Endothelial cell (in vitro differentiated cells): ENCODE results near the gene TRIM28. TPM values are rescaled to one million over a fixed set of nuclear protein-coding genes. Genes with fewer than 3 reads are reported as not detected.
"Not testable (repeated sequence)": the region's sequence is repeated elsewhere in the genome, so short reads cannot be mapped to it uniquely, and the experiment has no call there.

Source experiments
- DNase-seq: peaks from one replicate; pipeline ENCODE4 v3.0.0; 2021; ENCODE audit warnings: low spot score
- H3K27ac Mint-ChIP-seq: one replicate; pipeline ENCODE4 v1.8.0; 2021; ENCODE audit warnings: mixed read lengths, inconsistent platforms; ENCODE audit not compliant: unreplicated experiment
- H3K27me3 Mint-ChIP-seq: one replicate; pipeline ENCODE4 v1.8.0; 2021; ENCODE audit warnings: mild to moderate bottlenecking, moderate library complexity, mixed read lengths, inconsistent platforms; ENCODE audit not compliant: unreplicated experiment
- H3K36me3 Mint-ChIP-seq: one replicate; pipeline ENCODE4 v1.8.0; 2021; ENCODE audit warnings: mild to moderate bottlenecking, low read depth, mixed read lengths, inconsistent platforms; ENCODE audit not compliant: unreplicated experiment
- H3K4me1 Mint-ChIP-seq: one replicate; pipeline ENCODE4 v1.8.0; 2021; ENCODE audit warnings: mild to moderate bottlenecking, mixed read lengths, inconsistent platforms; ENCODE audit not compliant: unreplicated experiment
- H3K4me3 Mint-ChIP-seq: one replicate; pipeline ENCODE4 v1.8.0; 2021; ENCODE audit warnings: mild to moderate bottlenecking, mixed read lengths, inconsistent platforms; ENCODE audit not compliant: unreplicated experiment
- H3K9me3 Mint-ChIP-seq: one replicate; pipeline ENCODE4 v1.8.0; 2021; ENCODE audit warnings: mixed read lengths, inconsistent platforms; ENCODE audit not compliant: unreplicated experiment
- total RNA-seq: library from RNA; stranded (reverse); fragmentation: NEBNext Ultra II Directional; extraction: Animal tissue kit (Norgen Biotek cat#: 25700); gene quantifications from one replicate; pipeline ENCODE4 v1.2.1, GENCODE V29; 2021; ENCODE audit not compliant: unreplicated experiment
- TF ChIP-seq, protein P1 (sequence below): fragments of 200-600 bp; sonication (generic); IDR thresholded peaks from one replicate; pipeline ENCODE4 v1.5.0; 2021; ENCODE audit warnings: antibody characterized with exemption; ENCODE audit not compliant: unreplicated experiment

The TRIM28 gene
- total RNA-seq, 1 donor from 2014 or later = 457 TPM

DNA sequence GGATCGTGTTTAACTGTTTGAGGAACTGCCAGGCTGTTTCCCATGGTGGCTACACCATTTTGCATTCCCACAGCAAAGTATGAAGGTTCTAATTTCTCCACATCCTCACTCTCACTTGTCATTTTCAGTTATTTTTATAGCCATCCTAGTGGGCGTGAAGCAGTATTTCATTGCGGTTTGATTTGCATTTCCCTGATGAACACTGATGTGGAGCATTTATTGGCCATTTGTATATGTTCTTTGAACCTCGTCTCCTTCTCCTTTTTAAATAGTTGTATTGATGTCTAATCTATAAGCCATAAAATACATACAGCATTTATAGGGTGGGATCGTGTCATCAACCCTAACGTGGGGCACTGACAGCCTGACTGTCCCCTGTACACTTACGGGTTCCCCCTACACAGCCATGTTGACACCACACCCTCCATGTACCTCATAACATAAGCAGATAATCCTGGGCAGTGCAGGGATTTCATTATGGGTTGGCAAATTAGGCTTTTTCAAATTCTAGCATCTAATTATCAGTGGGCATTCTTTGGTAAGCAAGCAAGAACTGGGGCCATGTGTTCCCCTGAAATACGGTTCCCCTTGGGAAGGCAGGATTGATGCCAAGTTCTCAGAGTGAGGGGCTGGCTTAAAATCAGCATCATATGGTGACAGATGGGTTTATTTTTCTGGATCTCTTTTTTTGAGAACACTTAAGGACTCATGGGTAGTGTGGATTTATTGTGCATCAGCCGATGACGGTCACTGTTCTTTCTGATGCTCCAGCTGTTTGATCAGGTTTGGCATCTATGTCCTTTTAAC lies 12.6 kb upstream of the TRIM28 start:
- Mint-ChIP-seq H3K36me3 (no peaks in the 10 kb centered on the region), H3K27me3 (peaks cover 9% of the 10 kb centered on the region), H3K4me1 (no peaks in the 10 kb centered on the region), H3K4me3 (no peak overlapping the region), H3K9me3 (no peaks in the 10 kb centered on the region), H3K27ac (no peak overlapping the region)
- no peak for DNase-seq
- TF ChIP-seq, protein P1, sequence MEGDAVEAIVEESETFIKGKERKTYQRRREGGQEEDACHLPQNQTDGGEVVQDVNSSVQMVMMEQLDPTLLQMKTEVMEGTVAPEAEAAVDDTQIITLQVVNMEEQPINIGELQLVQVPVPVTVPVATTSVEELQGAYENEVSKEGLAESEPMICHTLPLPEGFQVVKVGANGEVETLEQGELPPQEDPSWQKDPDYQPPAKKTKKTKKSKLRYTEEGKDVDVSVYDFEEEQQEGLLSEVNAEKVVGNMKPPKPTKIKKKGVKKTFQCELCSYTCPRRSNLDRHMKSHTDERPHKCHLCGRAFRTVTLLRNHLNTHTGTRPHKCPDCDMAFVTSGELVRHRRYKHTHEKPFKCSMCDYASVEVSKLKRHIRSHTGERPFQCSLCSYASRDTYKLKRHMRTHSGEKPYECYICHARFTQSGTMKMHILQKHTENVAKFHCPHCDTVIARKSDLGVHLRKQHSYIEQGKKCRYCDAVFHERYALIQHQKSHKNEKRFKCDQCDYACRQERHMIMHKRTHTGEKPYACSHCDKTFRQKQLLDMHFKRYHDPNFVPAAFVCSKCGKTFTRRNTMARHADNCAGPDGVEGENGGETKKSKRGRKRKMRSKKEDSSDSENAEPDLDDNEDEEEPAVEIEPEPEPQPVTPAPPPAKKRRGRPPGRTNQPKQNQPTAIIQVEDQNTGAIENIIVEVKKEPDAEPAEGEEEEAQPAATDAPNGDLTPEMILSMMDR = no peak

DNA sequence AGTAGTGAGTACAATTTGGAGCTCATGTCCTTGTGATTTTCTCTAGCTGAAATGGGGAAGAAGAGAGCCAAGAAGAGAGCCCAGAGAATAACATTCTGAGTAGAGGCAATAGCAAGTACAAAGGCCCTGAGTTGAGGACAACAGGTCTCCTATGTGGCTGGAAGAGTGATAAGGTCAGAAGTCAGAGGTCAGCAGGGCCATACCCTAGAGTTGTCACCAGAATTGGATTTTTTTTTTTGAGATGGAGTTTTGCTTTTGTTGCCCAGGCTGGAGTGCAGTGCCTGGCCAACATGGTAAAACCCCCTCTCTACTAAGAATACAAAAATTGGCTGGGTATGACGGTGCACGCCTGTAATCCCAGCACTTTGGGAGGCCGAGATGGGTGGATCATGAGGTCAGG lies 8.0 kb upstream of the TRIM28 start:
- Mint-ChIP-seq H3K36me3 (no peaks in the 10 kb centered on the region), H3K27me3 (peaks cover 6% of the 10 kb centered on the region), H3K4me3 (no peak overlapping the region), H3K4me1 (peaks cover 2% of the 10 kb centered on the region), H3K27ac (no peak overlapping the region), H3K9me3 (no peaks in the 10 kb centered on the region)
- no peak for DNase-seq
- TF ChIP-seq, protein P1 = no peak

DNA sequence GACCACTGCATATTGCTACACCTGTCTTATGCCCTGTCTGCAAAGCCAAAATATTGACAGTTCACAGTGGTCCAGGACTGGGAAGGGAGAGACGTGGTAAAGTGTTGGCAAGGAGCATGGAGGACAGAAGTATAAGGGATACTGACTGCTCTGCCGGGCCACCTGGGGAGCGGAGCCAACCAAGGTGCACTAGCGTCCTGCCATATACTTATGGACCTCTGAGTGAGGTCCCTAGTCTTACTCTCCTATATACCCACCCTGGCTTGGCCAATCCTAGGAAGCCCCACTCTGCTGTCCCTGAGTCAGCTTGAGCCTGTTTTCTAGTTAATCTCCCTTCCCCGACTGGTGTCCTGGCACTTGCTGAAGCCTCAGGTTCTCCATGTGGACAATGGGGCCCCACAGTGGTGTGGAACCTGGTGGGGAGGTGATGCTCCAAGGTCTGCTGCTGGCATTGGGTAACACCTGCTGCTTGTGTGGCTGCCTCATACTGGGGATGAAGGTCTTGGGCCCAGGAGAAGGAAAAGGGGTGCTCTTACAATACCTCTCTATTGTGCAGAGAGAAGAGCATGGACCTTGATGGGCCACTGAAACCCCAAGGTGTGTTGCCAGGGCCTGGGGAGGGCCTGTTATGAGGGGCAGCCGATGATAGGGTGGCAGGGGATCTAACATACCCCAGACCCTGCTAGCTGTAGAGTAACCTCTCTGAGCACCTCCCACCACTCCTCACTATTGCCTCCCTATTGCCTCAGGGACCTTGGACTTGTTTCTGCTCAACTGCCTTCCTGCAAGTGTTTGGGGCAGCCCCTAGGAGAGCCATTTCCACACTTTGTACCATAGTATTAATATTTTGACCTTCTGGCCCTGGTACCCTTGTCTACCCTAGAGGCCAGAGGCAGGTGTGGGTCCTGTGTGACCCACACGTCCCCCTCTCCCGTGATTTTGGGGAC lies 6.7 kb upstream of the TRIM28 start:
- Mint-ChIP-seq H3K27ac (peak overlapping the region; percentile 57), H3K36me3 (no peaks in the 10 kb centered on the region), H3K4me3 (no peak overlapping the region), H3K4me1 (peaks cover 2% of the 10 kb centered on the region), H3K9me3 (no peaks in the 10 kb centered on the region), H3K27me3 (peaks cover 6% of the 10 kb centered on the region)
- TF ChIP-seq, protein P1 = no peak
- DNase-seq = no peak

DNA sequence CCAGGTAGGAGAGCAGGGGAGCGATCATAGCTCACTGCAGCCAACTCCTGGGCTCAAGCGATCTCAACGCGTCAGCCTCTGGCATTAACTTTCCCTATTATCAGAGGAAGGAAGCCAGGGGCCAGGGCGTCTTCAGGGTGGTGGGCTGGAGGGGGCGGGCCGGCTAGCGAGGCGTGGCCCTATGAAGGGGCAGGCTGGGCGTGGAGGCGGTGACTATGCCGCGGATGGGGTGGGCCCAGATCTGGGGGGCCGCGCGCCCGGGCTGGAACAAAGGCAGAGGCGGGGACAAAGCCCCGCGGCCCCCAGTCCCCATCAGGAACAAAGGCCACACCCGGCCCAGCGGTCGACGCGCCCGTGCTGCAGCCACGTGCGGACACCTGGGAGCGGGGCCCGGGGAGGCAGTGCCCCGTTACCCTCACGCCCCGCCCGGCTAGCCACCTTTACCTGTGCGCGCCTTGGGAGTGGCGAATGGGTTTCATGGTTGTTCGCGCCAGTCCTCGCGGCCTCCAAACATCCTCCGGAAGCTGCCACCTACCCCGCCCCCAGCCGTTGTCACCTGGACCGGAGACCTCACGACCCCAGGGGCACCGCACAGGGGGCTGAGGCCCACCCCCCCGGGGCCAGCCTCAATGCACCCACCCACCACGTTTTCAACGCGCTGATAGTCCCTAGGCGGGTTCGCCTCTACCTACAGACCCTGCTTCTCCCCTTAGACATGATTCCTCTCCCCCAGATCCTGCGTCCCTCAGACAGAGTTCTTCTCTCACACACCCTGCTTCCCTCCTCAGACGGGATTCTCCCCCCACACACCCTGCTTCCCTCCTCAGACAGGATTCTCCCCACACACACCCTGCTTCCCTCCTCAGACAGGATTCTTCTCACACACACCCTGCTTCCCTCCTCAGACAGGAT lies 5.4 kb upstream of the TRIM28 start:
- TF ChIP-seq, protein P1 = no peak
- Mint-ChIP-seq H3K4me3 (peak overlapping the region; percentile 65), H3K27ac (peak overlapping the region; percentile 93), H3K9me3 (no peaks in the 10 kb centered on the region), H3K36me3 (no peaks in the 10 kb centered on the region), H3K27me3 (peaks cover 8% of the 10 kb centered on the region), H3K4me1 (peaks cover 2% of the 10 kb centered on the region)
- DNase-seq = peak; percentile 78

DNA sequence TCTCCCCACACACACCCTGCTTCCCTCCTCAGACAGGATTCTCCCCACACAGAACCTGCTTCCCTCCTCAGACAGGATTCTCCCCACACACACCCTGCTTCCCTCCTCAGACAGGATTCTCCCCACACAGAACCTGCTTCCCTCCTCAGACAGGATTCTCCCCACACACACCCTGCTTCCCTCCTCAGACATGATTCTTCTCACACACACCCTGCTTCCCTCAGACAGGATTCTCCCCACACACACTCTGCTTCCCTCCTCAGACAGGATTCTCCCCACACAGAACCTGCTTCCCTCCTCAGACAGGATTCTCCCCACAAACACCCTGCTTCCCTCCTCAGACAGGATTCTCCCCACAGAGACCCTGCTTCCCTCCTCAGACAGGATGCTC lies 4.7 kb upstream of the TRIM28 start:
- not testable (repeated sequence) for H3K4me1 Mint-ChIP-seq, H3K36me3 Mint-ChIP-seq, H3K9me3 Mint-ChIP-seq, DNase-seq
- Mint-ChIP-seq H3K27ac (peak overlapping the region; percentile 30), H3K27me3 (peaks cover 10% of the 10 kb centered on the region), H3K4me3 (peak overlapping the region; percentile 25)

DNA sequence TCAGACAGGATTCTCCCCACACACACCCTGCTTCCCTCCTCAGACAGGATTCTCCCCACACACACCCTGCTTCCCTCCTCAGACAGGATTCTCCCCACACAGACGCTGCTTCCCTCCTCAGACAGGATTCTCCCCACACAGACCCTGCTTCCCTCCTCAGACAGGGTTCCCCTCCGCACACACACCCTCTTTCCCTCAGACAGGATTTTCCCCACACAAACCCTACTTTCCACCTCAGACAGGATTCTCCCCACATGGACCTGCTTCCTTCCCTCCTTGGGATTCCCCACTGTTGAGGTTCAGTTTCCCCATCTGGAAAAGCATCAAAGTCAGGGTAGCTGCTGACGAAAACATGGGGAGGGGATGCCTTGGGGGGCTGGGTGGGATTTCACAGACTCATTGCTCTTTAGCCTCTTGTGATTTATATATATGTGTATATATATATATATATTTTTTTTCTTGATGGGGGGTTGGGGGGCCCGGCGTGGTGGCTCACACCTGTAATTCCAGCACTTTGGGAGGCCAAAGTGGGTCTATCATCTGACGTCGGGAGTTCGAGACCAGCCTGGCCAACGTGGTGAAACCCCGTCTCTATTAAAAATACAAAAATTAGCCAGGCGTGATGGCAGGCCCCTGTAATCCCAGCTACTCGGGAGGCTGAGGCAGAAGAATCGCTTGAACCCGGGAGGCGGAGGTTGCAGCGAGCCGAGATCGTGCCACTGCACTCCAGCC lies 1.1 kb upstream of the TRIM28 start:
- not testable (repeated sequence) for DNase-seq, H3K9me3 Mint-ChIP-seq
- Mint-ChIP-seq H3K27ac (peak overlapping the region; percentile 70), H3K4me3 (peak overlapping the region; percentile 42), H3K36me3 (peaks cover 18% of the 10 kb centered on the region), H3K27me3 (peaks cover 28% of the 10 kb centered on the region), H3K4me1 (peaks cover 20% of the 10 kb centered on the region)
